DMS 273 (cell line): ENCODE measurements around the gene GALNT17.
"Not testable (repeated sequence)": the region's sequence is repeated elsewhere in the genome, so short reads cannot be mapped to it uniquely, and the experiment has no call there.

Source experiments
- DNase-seq: peaks from one replicate; lab custom pipeline; 2025; ENCODE audit not compliant: unreplicated experiment; lab: John Stamatoyannopoulos, UW

GALNT17 gene

DNA sequence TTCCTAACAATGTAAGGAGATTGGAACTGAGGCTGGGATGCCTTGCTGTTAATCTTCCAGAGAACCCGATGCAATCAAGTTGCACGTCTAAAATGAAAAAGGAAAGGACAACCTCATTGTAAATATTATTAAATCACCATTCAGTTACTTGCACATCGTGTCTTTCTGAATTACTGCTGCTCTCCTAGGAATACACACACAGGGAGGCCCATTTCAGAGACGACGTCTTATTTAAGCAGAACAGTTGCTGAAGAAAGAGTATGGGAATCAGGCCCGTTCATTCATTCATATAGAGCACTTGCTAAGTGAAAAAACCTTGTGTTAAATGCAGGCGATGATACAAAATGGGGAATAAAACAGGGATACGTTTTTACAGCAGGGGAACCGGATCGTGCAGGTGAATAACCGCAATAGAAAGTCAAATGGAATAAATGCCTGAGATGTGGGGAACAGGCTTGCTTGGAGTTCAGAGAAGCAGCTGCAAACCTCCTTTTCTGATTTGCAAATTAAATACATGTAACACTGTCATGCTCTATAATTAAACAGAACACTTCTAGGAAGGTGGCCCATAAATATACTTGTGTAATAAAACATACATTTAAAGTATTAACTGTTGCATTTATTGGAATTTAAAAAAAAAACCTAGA lies 409.9 kb downstream of the GALNT17 start:
- no peak for DNase-seq

DNA sequence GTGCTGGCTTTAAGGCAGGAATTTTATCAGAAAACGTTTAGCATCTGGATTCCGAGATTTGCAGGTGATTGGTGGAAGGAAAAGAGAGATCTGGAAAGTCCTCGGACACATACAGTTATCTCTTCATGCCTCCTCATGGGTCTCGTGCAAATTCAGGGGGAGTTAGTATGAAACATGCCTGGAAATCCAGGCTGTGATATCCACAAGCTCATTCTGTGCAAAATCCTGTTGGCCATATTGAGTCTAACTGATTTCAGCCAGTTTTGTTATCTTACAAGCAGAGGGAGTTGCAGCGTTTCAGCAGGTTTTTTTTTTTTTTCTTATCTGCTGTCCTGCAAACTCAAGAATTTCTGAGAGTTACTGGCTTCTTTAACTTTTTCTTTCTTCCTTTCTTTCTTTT lies 411.5 kb downstream of the GALNT17 start:
- DNase-seq = no peak

DNA sequence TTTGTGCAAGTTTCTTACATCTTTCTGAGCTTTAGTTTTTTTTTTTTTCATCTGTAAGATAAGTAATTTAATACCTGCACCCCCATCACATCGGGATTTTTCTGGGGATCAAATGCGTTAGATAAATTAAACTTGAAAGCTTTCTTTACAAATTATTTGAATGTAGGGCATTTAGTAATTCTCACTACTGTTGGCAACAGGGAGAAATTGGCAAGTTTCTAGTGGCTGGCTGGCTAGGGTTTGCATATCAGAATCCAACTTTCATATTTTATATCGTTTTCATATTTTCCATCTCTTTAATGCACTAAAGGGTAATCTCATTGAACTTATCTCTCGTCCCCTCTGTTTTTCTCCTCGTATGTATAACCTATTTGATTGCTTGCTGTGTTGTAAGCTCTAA lies 412.9 kb downstream of the GALNT17 start:
- no peak for DNase-seq

DNA sequence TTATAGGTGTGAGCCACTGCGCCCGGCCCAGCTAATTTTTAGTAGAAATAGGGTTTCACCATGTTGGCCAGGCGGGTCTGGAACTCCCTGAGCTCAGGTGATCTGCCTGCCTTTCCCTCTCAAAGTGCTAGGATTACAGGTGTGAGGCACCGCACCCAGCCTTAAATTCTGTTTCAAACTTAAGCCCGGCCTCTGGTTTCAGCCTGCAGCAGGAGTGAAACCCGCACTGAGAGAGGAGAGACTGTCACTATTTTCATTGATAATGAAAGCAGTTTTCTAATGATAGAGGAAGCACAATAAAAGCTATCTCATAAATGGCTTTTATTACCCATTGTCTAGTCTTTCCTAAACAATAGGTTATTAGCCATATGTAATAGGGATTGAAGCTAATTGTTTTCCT lies 415.5 kb downstream of the GALNT17 start:
- DNase-seq = no peak

DNA sequence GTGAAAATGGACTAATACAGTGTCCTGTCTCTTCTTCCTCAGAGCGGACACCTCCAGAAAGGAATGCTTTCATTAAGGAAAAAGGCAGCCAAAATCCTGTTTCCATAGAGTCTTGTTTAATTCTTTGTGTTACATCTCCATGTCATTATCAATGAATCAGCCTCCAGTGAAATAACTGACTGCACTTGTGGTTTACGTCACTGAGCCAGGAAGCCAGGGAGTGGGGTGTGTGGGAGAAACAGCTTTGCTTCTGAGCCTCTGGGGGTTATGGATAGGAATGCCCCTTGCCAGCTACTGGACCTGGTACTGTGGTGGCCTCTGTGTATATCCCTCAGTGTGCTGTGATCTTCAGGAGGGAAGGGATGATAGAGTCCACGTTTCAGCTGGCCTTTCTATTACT lies 416.8 kb downstream of the GALNT17 start:
- DNase-seq = no peak

DNA sequence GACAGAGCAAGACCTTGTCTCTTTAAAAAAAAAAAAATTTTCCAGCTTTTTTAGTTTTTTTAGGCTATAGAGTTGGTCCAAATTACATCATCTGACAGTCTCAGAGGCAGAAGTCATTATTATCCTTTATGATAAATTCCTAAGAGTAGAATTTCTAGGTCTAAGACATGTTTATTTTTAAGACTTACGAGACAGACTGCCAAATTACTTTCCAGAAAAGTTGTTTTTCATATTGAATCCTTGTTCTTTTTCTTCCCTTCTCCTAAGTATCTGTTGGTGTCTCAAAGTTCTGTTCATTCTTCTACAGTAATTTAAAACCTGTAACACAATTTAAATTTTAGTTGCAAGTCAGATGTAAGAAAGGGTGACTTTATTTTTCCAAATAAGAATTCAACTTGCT lies 421.4 kb downstream of the GALNT17 start:
- no peak for DNase-seq

DNA sequence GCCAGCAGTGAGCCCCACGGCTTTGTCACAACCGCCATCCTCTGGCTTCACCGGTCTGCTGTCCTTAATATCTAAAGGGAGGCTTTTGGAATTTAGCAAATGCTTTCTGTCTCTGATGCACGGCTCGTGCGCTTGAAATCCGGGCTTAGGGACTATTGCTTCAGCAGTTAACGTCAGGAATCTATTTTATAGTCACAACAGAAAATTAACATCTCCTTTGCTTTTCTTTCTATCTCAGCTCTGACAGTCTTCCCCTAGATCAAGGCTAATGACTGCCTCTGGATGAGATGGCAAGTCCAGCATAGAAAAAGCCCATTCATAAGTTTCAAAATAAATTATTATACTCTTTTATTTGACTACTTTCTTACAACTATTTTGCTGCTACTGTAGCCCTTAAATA lies 423.8 kb downstream of the GALNT17 start:
- DNase-seq = no peak

DNA sequence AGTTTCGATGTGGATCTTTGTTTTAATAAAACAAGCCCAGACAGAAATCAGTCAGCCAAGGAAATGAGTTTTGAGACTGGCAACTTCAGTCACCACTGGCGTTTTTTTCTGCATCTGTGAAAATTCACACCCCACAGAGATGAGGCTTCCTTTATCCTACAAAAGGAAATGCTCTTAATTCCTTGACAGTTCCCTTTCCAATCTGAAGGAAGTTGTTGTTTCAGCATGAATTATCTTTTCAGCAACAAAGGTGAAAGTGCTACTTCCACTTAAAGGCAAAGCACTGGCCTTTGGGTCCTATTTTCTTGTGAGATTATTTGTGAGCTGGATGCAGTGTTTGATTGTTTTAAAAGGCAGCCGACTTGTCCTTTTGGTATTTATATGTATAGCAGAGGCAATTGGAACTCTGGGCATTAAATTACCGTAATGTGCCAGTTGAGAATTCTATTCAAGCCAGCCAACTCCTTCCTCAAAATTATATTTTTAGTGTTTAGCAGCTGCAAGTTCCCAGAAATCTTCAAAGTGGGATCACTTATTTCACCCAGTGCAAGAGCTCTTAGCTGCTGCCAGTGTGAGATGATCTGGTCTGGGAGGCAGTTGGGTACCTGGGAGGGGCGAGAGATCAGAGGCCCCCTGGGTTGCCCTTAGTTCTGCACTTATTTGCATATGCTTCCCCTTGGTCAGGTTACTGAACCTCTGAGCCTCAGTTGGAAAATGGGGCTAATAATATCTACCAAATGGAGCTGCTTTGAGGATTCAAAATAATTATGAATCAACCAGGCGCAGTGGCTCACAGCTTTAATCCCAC lies 427.1 kb downstream of the GALNT17 start:
- no peak for DNase-seq

DNA sequence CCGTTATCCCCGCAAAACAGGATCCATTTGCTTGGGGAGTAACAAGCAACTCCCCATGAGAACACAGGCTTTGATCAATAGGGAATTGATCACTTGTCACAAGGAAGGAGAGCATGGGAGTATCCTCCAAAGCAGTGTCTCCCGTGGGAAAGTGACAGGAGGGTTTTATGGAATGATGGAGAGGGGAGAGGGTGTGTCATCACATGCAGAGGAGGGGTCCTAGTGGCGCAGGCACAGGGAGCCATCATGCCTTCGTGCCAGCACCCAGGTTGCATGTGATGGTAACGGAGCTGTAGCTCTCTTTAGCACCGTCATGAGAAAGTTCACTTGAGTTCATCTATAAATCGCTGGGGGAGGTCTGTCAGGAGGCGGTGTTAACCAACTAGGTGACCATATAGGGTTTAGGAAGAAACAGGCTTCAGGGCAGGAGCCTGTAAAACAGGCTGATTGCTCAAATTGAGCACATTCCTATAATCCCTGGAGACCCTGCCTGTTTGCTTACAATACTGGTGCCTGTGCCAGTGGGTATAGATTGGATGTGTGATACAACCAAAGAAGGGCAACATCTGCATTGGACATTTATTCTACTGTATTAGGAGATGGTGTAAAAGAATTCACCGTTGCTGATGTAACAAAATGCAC lies 428.5 kb downstream of the GALNT17 start:
- DNase-seq = no peak

DNA sequence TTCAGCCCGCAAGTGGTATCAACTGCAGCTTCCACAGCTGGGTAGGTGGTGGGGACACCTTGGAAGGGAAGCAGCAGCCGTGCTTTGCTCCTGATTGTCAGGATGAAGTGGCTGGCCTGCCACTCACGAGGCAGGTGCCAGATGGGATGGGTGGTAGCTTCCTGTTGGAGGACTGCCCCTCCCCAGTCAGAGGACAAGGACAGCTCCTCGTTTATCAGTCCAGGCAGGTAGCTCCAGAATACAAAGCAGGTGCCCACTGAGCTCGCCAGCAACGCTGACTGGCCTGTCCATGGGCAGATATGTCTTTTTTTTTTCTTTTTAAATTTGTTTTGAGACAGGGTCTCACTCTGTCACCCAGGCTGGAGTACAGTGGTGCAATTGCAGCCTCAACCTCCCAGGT lies 431.3 kb downstream of the GALNT17 start:
- peak; percentile 32 for DNase-seq

DNA sequence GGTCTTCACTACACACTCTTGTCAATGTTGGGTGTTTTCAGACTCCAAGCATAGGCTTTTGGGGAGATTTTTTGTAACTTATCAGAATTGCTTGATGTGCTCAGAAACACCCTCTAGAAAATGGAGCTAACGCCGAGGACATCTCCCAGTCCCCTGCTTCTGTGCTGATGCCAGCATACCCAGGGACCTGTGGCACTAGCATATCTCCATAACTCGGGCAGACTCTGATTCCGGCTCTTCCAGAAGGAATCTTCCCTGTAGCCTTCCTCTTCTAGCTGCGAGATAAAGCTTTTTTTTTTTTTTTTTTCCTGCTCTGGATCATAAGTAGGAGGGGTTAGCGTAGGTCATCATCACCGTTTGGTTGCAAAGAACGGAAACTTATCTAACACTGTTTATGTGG lies 434.4 kb downstream of the GALNT17 start:
- no peak for DNase-seq

DNA sequence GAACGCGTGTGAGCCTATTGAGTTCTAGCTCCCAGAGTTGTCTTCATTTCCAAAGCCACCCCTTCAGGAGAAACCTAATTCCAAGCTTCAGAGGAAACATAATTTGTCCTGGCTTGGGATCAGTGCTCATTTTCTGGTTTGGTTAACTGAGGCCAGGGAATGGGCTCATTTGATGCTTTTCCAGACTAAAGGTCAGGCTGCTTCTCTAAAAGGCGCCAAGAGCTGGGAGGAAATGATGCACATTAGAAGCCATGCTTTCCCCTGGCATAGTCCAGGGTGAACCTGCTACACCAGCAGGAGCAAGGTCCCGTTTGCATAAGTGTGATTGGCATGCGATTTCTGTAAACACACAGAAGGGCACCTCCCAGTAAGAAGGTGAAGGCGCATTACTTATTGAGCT lies 435.0 kb downstream of the GALNT17 start:
- DNase-seq = no peak

DNA sequence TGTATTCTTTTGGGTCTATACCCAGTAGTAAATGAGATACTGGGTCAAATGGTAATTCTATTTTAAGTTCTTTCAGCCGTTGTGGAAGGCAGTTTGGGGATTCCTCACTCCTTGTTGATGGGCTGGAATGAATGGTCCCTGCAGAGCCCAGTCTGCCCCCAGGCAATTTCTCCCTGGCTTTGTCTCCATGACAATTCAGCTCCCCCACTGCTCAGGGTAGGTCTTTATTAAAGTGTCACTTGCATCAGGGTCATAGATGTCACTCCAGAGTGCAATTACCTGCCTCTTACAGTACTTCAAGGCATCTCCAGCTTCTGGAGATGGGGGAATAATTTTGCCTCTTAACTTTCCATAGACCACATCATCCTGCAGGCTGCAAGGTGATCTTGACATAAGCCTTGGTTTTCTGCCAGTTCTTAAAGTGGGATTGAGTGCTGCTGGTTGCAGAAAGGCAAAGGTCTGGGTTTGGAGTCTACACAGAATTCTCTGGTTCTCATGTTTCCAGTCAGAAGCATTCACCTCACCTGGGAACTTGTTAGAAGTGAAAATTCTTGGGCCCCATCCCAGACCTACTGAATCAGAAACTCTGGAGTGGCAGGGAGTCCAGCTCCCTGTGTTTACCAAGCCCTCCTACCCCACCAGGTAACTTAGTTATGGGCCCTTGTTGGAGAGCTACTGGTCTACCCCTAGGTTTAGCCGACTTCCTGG lies 442.4 kb downstream of the GALNT17 start:
- no peak for DNase-seq

DNA sequence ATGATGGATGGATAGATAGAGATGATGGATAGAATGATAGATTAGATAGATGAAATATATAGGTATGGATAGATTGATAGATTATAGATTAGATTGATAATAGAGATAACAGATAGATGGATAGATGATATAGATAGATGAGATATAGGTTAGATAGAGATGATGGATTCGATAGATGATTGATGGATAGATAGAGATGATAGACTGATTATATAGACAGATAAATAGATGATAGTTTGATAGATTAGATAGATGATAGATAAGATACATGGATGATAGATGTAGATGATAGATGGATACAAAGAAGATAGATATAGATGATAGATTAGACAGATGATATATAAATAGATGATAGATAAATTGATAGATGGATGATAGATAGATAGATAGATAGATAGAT lies 448.1 kb downstream of the GALNT17 start:
- DNase-seq = no peak

DNA sequence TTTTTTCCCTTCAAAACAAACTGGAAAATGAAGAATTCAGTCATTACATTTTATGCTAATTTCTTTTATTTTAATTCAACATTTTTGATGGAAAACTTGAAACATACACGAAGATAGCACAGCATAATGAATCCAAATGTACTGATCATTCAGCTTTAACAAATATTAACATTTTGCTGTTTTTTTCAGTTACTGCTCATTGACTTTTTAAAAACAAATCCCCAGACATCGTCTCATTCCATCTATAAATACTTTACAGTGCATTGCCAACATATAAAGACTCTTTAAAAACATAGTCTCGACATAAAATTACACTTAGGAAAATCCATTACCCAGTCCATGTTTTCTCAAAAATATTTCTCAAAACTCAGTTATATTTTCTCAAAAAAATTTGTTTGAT lies 452.3 kb downstream of the GALNT17 start:
- no peak for DNase-seq

DNA sequence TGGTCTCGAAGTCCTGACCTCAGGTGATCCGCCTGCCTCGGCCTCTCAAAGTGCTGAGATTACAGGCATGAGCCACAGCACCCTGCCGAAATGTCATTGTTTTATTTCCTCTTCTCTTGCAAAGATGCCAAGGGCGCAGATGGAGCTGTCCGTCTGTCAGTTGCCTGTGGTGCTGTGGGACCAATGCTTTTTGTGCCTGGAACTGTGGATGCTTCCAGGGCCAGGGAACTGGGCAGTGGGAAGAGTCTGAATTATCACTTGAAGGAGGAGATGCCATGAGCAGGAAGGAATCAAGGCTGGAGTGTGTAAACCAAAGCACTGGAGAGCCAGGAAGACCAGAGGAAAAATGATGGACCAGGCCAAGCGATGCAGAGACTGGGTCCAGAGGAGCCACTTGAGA lies 459.9 kb downstream of the GALNT17 start:
- peak; percentile 47 for DNase-seq

DNA sequence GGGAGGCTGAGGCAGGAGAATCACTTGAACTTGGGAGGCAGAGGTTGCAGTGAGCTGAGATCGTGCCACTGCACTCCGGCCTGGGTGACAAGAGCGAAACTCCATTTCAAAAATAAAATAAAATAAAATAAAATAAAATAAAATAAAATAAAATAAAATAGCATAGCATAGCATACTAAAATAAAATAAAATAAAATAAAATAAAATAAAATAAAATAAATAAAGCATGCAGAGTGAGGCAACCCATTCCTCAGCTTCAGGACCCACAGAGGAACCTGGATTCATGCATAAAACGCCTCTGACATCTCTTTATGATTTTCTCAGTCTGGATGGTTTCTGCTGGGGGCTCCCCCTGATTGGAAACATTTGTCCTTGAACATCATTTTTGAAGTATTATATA lies 460.4 kb downstream of the GALNT17 start:
- DNase-seq = not testable (repeated sequence)

DNA sequence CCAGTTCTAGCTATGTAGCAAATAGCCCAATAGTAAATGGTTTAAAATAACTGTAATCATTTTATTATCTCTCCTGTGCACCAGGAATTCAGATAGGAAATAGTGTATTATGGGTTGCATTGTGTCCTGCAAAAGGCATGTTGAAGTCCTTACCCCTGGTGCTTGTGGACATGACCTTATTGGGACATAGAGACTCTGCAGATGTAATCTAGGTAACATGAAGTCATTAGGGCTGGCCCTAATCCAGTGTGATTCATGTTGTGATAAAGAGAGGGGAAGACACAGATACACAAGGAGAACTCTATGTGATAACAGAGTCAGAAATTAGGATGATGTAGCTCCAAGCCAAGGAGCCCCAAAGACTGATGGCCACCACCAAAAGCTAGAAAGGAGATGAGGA lies 462.8 kb downstream of the GALNT17 start:
- DNase-seq = no peak

DNA sequence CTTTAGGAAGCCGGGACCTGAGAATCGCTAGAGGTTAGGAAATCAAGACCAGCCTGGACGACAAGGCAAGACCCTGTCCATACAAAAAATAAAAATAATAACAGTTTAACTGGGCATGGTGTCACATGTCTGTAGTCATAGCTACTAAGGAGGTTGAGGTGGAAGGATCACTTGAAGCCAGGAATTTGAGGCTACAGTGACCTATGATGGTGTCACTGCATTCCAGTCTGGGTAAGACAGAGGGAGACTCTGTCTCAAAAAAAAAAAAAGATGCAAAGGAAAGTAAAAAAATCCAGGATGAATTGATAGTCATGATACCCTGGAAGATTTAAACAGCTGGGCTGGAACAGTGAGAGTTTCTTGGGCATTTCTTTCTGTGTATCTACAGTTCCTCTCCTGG lies 463.2 kb downstream of the GALNT17 start:
- no peak for DNase-seq

DNA sequence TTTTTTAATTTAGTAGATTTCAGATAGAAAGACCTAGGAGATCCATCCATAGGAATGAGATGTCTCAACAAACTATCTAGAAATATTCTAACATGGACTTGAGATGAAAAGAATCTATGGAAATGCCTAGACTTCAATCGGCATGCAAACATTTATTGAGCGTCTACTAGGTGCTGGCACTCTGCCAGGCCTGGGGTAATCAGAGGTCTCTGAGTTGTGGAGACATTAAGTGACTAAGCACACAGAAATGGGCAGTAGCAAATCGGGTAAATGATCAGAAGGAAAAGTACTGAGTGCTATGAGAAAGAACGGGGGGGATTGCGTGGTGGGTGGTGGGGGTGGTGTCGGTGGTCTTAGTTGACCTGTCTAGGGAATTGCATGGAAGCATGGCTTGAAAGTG lies 466.6 kb downstream of the GALNT17 start:
- DNase-seq = no peak

DNA sequence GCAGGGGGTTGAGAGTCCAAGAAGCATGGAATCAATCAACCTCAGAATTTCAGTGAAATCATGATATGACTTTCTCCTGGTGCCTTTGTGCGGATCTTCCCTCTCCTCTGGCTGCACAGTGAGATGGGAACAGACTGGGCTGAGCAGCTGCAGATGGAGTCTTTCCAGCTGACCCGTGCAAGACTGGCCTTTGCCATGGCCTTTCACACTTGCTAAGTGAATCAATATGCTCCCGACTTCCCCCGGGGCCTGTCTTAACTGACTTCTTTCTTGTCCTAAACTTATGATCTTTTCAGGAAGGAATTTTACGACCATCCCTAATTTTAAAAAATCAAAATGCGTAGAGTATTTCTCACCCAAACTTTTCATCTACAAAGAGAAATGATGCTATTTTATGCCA lies 469.9 kb downstream of the GALNT17 start:
- DNase-seq = no peak
